NCI-H82 (cell line): ENCODE measurements around the gene DHX8.
A peak's percentile ranks its signal among the peaks of the same experiment; 100 is the strongest.

Source experiments
- DNase-seq: peaks from one replicate; lab custom pipeline; 2025; lab: John Stamatoyannopoulos, UW

DHX8 gene

GRCh38 chr17:43547659-43548256, 64.0 kb downstream of the DHX8 start:
- DNase-seq, result no peak

GRCh38 chr17:43548689-43549379, 65.1 kb downstream of the DHX8 start:
- no peak for DNase-seq

GRCh38 chr17:43549496-43549895, 65.7 kb downstream of the DHX8 start:
- no peak for DNase-seq

GRCh38 chr17:43550754-43551153, 67.0 kb downstream of the DHX8 start:
- no peak for DNase-seq

- DNase-seq, result no peak
Observed at GRCh38 chr17:43552229-43552837, 68.6 kb downstream of the DHX8 start.

- no peak for DNase-seq
Observed at GRCh38 chr17:43553573-43553972, 69.8 kb downstream of the DHX8 start.

GRCh38 chr17:43554857-43555256, 71.1 kb downstream of the DHX8 start:
- no peak for DNase-seq

- no peak for DNase-seq
Observed at GRCh38 chr17:43556292-43556691, 72.5 kb downstream of the DHX8 start.

GRCh38 chr17:43558805-43559160, 75.0 kb downstream of the DHX8 start:
- DNase-seq, result no peak

GRCh38 chr17:43559161-43559816, 75.5 kb downstream of the DHX8 start:
- no peak for DNase-seq

GRCh38 chr17:43560461-43561427, 77.0 kb downstream of the DHX8 start:
- no peak for DNase-seq

GRCh38 chr17:43562679-43563599, 79.2 kb downstream of the DHX8 start:
- peak; percentile 95 for DNase-seq

- no peak for DNase-seq
Observed at GRCh38 chr17:43563600-43564594, 80.1 kb downstream of the DHX8 start.

GRCh38 chr17:43568506-43569082, 84.8 kb downstream of the DHX8 start:
- no peak for DNase-seq

- DNase-seq, result no peak
Observed at GRCh38 chr17:43570518-43570928, 86.7 kb downstream of the DHX8 start.

- no peak for DNase-seq
Observed at GRCh38 chr17:43572368-43572980, 88.7 kb downstream of the DHX8 start.

GRCh38 chr17:43573579-43574321, 90.0 kb downstream of the DHX8 start:
- DNase-seq, result no peak

GRCh38 chr17:43574348-43574747, 90.6 kb downstream of the DHX8 start:
- no peak for DNase-seq
